Measurements from ENCODE around the gene ARHGEF19. TPM values are rescaled to one million over a fixed set of nuclear protein-coding genes. Genes with fewer than 3 reads are reported as not detected.

The ARHGEF19 gene
- total and polyA plus RNA-seq, 2 donors from 2014 or later: 3.5 to 8.2 TPM

GRCh38 chr1:16206547-16207317, 5.7 kb downstream of the ARHGEF19 start:
- FAIRE-seq: no peak

GRCh38 chr1:16205891-16206546, 6.4 kb downstream of the ARHGEF19 start:
- no peaks in the 10 kb centered on the region for H3K27me3 ChIP-seq (ENCODE audit: control insufficient read depth, insufficient read depth, low read length)
- H3K36me3 ChIP-seq (ENCODE audit: control insufficient read depth in 2 of 3, insufficient read depth in 3 of 3, low read length in 3 of 3): no peaks in the 10 kb centered on the region
- H3K27ac ChIP-seq (ENCODE audit: low read depth in 2 of 2, low read length in 2 of 2): peak overlapping the region in 1 of 2 donors; percentile 81
- peak in 1 of 5 donors; percentile 87 for DNase-seq
- H3K4me3 ChIP-seq (ENCODE audit: low read length in 3 of 3): peak overlapping the region; percentile 46 to 61 (median 58)
- intact Hi-C loops (cut with DNase I): no loop called here
- no peaks in the 10 kb centered on the region for H3K9me3 ChIP-seq (ENCODE audit: control insufficient read depth in 2 of 3, insufficient read depth in 1 of 3, low read length in 3 of 3)
- H3K4me1 ChIP-seq (ENCODE audit: control insufficient read depth in 2 of 3, insufficient read depth in 2 of 3, low read depth in 1 of 3, low read length in 3 of 3): peaks cover 0 to 7% (median 0%) of the 10 kb centered on the region in 3 donors
- FAIRE-seq: no peak
- H3K9ac ChIP-seq (ENCODE audit: low read length in 3 of 3): peak overlapping the region in 2 of 3 donors; percentile 36 to 61
- TF ChIP-seq, protein P1, sequence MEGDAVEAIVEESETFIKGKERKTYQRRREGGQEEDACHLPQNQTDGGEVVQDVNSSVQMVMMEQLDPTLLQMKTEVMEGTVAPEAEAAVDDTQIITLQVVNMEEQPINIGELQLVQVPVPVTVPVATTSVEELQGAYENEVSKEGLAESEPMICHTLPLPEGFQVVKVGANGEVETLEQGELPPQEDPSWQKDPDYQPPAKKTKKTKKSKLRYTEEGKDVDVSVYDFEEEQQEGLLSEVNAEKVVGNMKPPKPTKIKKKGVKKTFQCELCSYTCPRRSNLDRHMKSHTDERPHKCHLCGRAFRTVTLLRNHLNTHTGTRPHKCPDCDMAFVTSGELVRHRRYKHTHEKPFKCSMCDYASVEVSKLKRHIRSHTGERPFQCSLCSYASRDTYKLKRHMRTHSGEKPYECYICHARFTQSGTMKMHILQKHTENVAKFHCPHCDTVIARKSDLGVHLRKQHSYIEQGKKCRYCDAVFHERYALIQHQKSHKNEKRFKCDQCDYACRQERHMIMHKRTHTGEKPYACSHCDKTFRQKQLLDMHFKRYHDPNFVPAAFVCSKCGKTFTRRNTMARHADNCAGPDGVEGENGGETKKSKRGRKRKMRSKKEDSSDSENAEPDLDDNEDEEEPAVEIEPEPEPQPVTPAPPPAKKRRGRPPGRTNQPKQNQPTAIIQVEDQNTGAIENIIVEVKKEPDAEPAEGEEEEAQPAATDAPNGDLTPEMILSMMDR (IDR thresholded peaks at IDR 0.05; ENCODE audit: borderline replicate concordance, extremely low read depth, insufficient read depth): no peak

More at GRCh38 chr1:16206547-16207317, 5.7 kb downstream of the ARHGEF19 start:
- Histone ChIP-seq H3K9ac (ENCODE audit: low read length in 3 of 3) (peak overlapping the region in 2 of 3 donors; percentile 61 to 71), H3K27ac (ENCODE audit: low read depth in 2 of 2, low read length in 2 of 2) (peak overlapping the region; percentile 89), H3K4me1 (ENCODE audit: control insufficient read depth in 2 of 3, insufficient read depth in 2 of 3, low read depth in 1 of 3, low read length in 3 of 3) (peaks cover 0 to 7% (median 0%) of the 10 kb centered on the region in 3 donors), H3K9me3 (ENCODE audit: control insufficient read depth in 2 of 3, insufficient read depth in 1 of 3, low read length in 3 of 3) (no peaks in the 10 kb centered on the region), H3K27me3 (ENCODE audit: control insufficient read depth, insufficient read depth, low read length) (no peaks in the 10 kb centered on the region), H3K4me3 (ENCODE audit: low read length in 3 of 3) (peak overlapping the region; percentile 36 to 62 (median 56)), H3K36me3 (ENCODE audit: control insufficient read depth in 2 of 3, insufficient read depth in 3 of 3, low read length in 3 of 3) (no peaks in the 10 kb centered on the region)
- intact Hi-C loops (cut with DNase I): no loop called here
- TF ChIP-seq, protein P1 (IDR thresholded peaks at IDR 0.05; ENCODE audit: borderline replicate concordance, extremely low read depth, insufficient read depth): no peak
- DNase-seq: peak; percentile 98 to 99 (median 99)

- H3K4me3 ChIP-seq (ENCODE audit: low read length in 3 of 3): no peak overlapping the region
- intact Hi-C loops (cut with DNase I): no loop called here
- no peak for DNase-seq
- no peaks in the 10 kb centered on the region for H3K9me3 ChIP-seq (ENCODE audit: control insufficient read depth in 2 of 3, insufficient read depth in 1 of 3, low read length in 3 of 3)
- peaks cover 0 to 7% (median 0%) of the 10 kb centered on the region in 3 donors for H3K4me1 ChIP-seq (ENCODE audit: control insufficient read depth in 2 of 3, insufficient read depth in 2 of 3, low read depth in 1 of 3, low read length in 3 of 3)
- TF ChIP-seq, protein P1 (IDR thresholded peaks at IDR 0.05; ENCODE audit: borderline replicate concordance, extremely low read depth, insufficient read depth): no peak
- H3K36me3 ChIP-seq (ENCODE audit: control insufficient read depth in 2 of 3, insufficient read depth in 3 of 3, low read length in 3 of 3): no peaks in the 10 kb centered on the region
- H3K9ac ChIP-seq (ENCODE audit: low read length in 3 of 3): no peak overlapping the region
- H3K27ac ChIP-seq (ENCODE audit: low read depth in 2 of 2, low read length in 2 of 2): no peak overlapping the region
- no peaks in the 10 kb centered on the region for H3K27me3 ChIP-seq (ENCODE audit: control insufficient read depth, insufficient read depth, low read length)
- FAIRE-seq: no peak
Measured at GRCh38 chr1:16205334-16205671, 7.1 kb downstream of the ARHGEF19 start.

Data from kidney (tissue), 14 donors.